ENCODE data around the gene PRUNE1. TPM values are rescaled to one million over a fixed set of nuclear protein-coding genes. Genes with fewer than 3 reads are reported as not detected.

Gene PRUNE1
- total and polyA plus RNA-seq, 11 donors, result 15.1 to 65.3 (median 39.8) TPM

GRCh38 chr1:150994248-150994647 is 14.0 kb upstream of the PRUNE1 start:
- H3K4me3 ChIP-seq, result no peak overlapping the region
- TF ChIP-seq, protein P1, sequence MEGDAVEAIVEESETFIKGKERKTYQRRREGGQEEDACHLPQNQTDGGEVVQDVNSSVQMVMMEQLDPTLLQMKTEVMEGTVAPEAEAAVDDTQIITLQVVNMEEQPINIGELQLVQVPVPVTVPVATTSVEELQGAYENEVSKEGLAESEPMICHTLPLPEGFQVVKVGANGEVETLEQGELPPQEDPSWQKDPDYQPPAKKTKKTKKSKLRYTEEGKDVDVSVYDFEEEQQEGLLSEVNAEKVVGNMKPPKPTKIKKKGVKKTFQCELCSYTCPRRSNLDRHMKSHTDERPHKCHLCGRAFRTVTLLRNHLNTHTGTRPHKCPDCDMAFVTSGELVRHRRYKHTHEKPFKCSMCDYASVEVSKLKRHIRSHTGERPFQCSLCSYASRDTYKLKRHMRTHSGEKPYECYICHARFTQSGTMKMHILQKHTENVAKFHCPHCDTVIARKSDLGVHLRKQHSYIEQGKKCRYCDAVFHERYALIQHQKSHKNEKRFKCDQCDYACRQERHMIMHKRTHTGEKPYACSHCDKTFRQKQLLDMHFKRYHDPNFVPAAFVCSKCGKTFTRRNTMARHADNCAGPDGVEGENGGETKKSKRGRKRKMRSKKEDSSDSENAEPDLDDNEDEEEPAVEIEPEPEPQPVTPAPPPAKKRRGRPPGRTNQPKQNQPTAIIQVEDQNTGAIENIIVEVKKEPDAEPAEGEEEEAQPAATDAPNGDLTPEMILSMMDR (IDR thresholded peaks at IDR 0.05), result no peak
- TF ChIP-seq POLR2A (IDR thresholded peaks at IDR 0.05), result no peak
- intact Hi-C loops (cut with DNase I), result no loop called here
- DNase-seq (no peak), ATAC-seq (no peak)
- no peaks in the 10 kb centered on the region for H3K9me3 ChIP-seq
- no peaks in the 10 kb centered on the region for H3K27me3 ChIP-seq
- H3K36me3 ChIP-seq, result peaks cover 0 to 34% (median 27%) of the 10 kb centered on the region in 9 donors
- H3K27ac ChIP-seq, result no peak overlapping the region
- H3K4me1 ChIP-seq, result peaks cover 0 to 14% (median 8%) of the 10 kb centered on the region in 12 donors
- WGBS, 4 donors, result 72 to 78% (median 74%) methylated on average over 3 of the region's 3 CpGs

- Histone ChIP-seq H3K4me1 (peaks cover 0 to 21% (median 8%) of the 10 kb centered on the region in 12 donors), H3K4me3 (peak overlapping the region in 7 of 12 donors; percentile 2 to 40 (median 18)), H3K9me3 (no peaks in the 10 kb centered on the region), H3K27ac (peak overlapping the region in 10 of 12 donors; percentile 0 to 71 (median 46)), H3K36me3 (peaks cover 0 to 46% (median 36%) of the 10 kb centered on the region in 9 donors), H3K27me3 (no peaks in the 10 kb centered on the region)
- intact Hi-C loops (cut with DNase I), result no loop called here
- TF ChIP-seq, protein P1 (IDR thresholded peaks at IDR 0.05), result no peak
- no peak for TF ChIP-seq POLR2A (IDR thresholded peaks at IDR 0.05)
- DNase-seq (no peak), ATAC-seq (peak in 3 of 4 donors; percentile 4 to 30 (median 28))
- WGBS, 4 donors, result 32 to 50% (median 42%) methylated on average over 4 of the region's 4 CpGs
Measured at GRCh38 chr1:150995460-150995859, 12.8 kb upstream of the PRUNE1 start.

- DNase-seq (no peak), ATAC-seq (peak in 3 of 4 donors; percentile 31 to 58 (median 50))
- 23 to 34% (median 24%) methylated on average over 9 of the region's 9 CpGs for WGBS, 4 donors
- Histone ChIP-seq H3K4me3 (peak overlapping the region in 7 of 12 donors; percentile 2 to 40 (median 18)), H3K4me1 (peaks cover 0 to 25% (median 8%) of the 10 kb centered on the region in 12 donors), H3K36me3 (peaks cover 0 to 50% (median 41%) of the 10 kb centered on the region in 9 donors), H3K27me3 (no peaks in the 10 kb centered on the region), H3K27ac (peak overlapping the region in 10 of 12 donors; percentile 0 to 71 (median 46)), H3K9me3 (no peaks in the 10 kb centered on the region)
- TF ChIP-seq, protein P1 (IDR thresholded peaks at IDR 0.05), result peak; percentile 77 to 90 (median 85)
- TF ChIP-seq POLR2A (IDR thresholded peaks at IDR 0.05), result no peak
- intact Hi-C loops (cut with DNase I), result loop anchor here in 2 of 10 donors (1.0 to 2.0 kb wide), 2 partner anchors 15 to 16 kb away; no protein-coding TSS in a partner anchor
Measured at GRCh38 chr1:150995896-150996295, 12.4 kb upstream of the PRUNE1 start.

GRCh38 chr1:150997126-150997872 is 10.9 kb upstream of the PRUNE1 start:
- Histone ChIP-seq H3K9me3 (no peaks in the 10 kb centered on the region), H3K36me3 (peaks cover 0 to 64% (median 54%) of the 10 kb centered on the region in 9 donors)

More at GRCh38 chr1:150997126-150997872, 10.9 kb upstream of the PRUNE1 start:
- TF ChIP-seq, protein P1 (IDR thresholded peaks at IDR 0.05), result no peak
- TF ChIP-seq POLR2A (IDR thresholded peaks at IDR 0.05), result no peak
- DNase-seq, result no peak
- no peak for ATAC-seq
- intact Hi-C loops (cut with DNase I), result loop anchor here in 1 of 10 donors (2.0 kb wide), 1 partner anchor 16 kb away; no protein-coding TSS in a partner anchor
- Histone ChIP-seq H3K4me3 (no peak overlapping the region), H3K27me3 (no peaks in the 10 kb centered on the region), H3K4me1 (peaks cover 0 to 39% (median 11%) of the 10 kb centered on the region in 12 donors), H3K27ac (no peak overlapping the region)
- WGBS, 4 donors, result 80 to 89% (median 83%) methylated on average over 13 to 20 of the region's 20 CpGs
